WTC11 (cell line): ENCODE data around the gene PPP1R1B. TPM values are rescaled to one million over a fixed set of nuclear protein-coding genes. Genes with fewer than 3 reads are reported as not detected.
A peak's percentile ranks its signal among the peaks of the same experiment; 100 is the strongest.

Experiments used
- ATAC-seq: fragments of 200-7000 bp; cut with Tn5 transposase; 2 replicates; pipeline ENCODE4 v1.10.0; 2021; ENCODE audit warnings: mild to moderate bottlenecking, moderate library complexity
- CTCF ChIA-PET: fragments of 300-600 bp; sonication (Branson Sonifier 250); formaldehyde crosslinking; loops from one replicate; lab custom pipeline; 2021; ENCODE audit warnings: antibody characterized with exemption; lab: Charles Lee
- POLR2A ChIA-PET: fragments of 350-600 bp; sonication (Branson Sonifier 250); formaldehyde crosslinking; loops from one replicate; lab custom pipeline; 2021; ENCODE audit warnings: antibody characterized with exemption; lab: Charles Lee
- DNase-seq: peaks from one replicate; pipeline ENCODE4 v3.0.0; 2021; ENCODE audit warnings: low spot score
- H3K27ac Mint-ChIP-seq: 2 replicates; pipeline ENCODE4 v1.8.0; 2021; ENCODE audit warnings: mixed read lengths
- H3K27me3 Mint-ChIP-seq: 2 replicates; pipeline ENCODE4 v1.8.0; 2021; ENCODE audit warnings: low read depth, mild to moderate bottlenecking, moderate library complexity, mixed read lengths
- H3K36me3 Mint-ChIP-seq: 2 replicates; pipeline ENCODE4 v1.8.0; 2021; ENCODE audit warnings: mixed read lengths
- H3K4me1 Mint-ChIP-seq: 2 replicates; pipeline ENCODE4 v1.8.0; 2022; ENCODE audit warnings: mixed read lengths
- H3K4me3 Mint-ChIP-seq: 2 replicates; pipeline ENCODE4 v1.8.0; 2021; ENCODE audit warnings: mild to moderate bottlenecking, moderate library complexity, mixed read lengths
- H3K9me3 Mint-ChIP-seq: 2 replicates; pipeline ENCODE4 v1.8.0; 2021; ENCODE audit warnings: mixed read lengths
- EMX1 ChIP-seq: fragments of 250-450 bp; sonication (Bioruptor Pico); IDR thresholded peaks from 2 replicates; pipeline ENCODE4 v1.8.0; 2021; ENCODE audit warnings: mild to moderate bottlenecking
- ESRRA ChIP-seq: sonication (generic); formaldehyde crosslinking; IDR thresholded peaks from 2 replicates; pipeline ENCODE4 v1.8.1; 2022; ENCODE audit warnings: mild to moderate bottlenecking, missing genetic modification reagents, borderline replicate concordance
- FOXK1 ChIP-seq: sonication (generic); formaldehyde crosslinking; IDR thresholded peaks from 2 replicates; pipeline ENCODE4 v1.8.0; 2022; ENCODE audit warnings: mild to moderate bottlenecking, moderate library complexity, missing genetic modification reagents
- HMGA2 ChIP-seq: fragments of 250-450 bp; sonication (Bioruptor Pico); IDR thresholded peaks from 2 replicates; pipeline ENCODE4 v1.4.0; 2021; ENCODE audit warnings: mild to moderate bottlenecking, moderate library complexity
- IRF2 ChIP-seq: sonication (generic); formaldehyde crosslinking; IDR thresholded peaks from 2 replicates; pipeline ENCODE4 v1.8.0; 2022; ENCODE audit warnings: low read depth, missing genetic modification reagents, borderline replicate concordance
- MYBL2 ChIP-seq: sonication (generic); formaldehyde crosslinking; IDR thresholded peaks from 2 replicates; pipeline ENCODE4 v1.8.1; 2023; ENCODE audit warnings: mild to moderate bottlenecking, moderate library complexity, missing genetic modification reagents
- SOX15 ChIP-seq: fragments of 250-450 bp; sonication (Bioruptor Pico); IDR thresholded peaks from 2 replicates; pipeline ENCODE4 v1.9.0; 2021; ENCODE audit warnings: mild to moderate bottlenecking
- ZNF263 ChIP-seq: sonication (generic); formaldehyde crosslinking; IDR thresholded peaks from 2 replicates; pipeline ENCODE4 v1.8.1; 2022; ENCODE audit warnings: low read depth, mild to moderate bottlenecking, moderate library complexity, missing genetic modification reagents
- ZNF396 ChIP-seq: fragments of 250-450 bp; sonication (Bioruptor Pico); IDR thresholded peaks from 2 replicates; pipeline ENCODE4 v1.8.0; 2021; ENCODE audit warnings: mild to moderate bottlenecking, moderate library complexity, borderline replicate concordance
- total RNA-seq: library from RNA; stranded (reverse); gene quantifications from 3 replicates; pipeline ENCODE4 v1.2.3, GENCODE V29; 2021
- TF ChIP-seq, protein P1 (sequence below): fragments of 250-450 bp; sonication (Bioruptor Pico); IDR thresholded peaks from 2 replicates; pipeline ENCODE4 v1.8.0; 2021; ENCODE audit warnings: mild to moderate bottlenecking
- TF ChIP-seq, protein P2 (sequence below): sonication (generic); formaldehyde crosslinking; IDR thresholded peaks from 2 replicates; pipeline ENCODE4 v1.8.1; 2022; ENCODE audit warnings: low read depth, mild to moderate bottlenecking, moderate library complexity, missing genetic modification reagents, borderline replicate concordance
- TF ChIP-seq, protein P3 (sequence below): fragments of 250-450 bp; sonication (Bioruptor Pico); IDR thresholded peaks from 2 replicates; pipeline ENCODE4 v1.9.0; 2021; ENCODE audit warnings: mild to moderate bottlenecking
- TF ChIP-seq, protein P4 (sequence below): sonication (generic); formaldehyde crosslinking; IDR thresholded peaks from 2 replicates; pipeline ENCODE4 v1.8.0; 2023; ENCODE audit warnings: missing genetic modification reagents
- TF ChIP-seq, protein P5 (sequence below): sonication (generic); formaldehyde crosslinking; IDR thresholded peaks from 2 replicates; pipeline ENCODE4 v1.8.1; 2023; ENCODE audit warnings: mild to moderate bottlenecking, missing genetic modification reagents
- TF ChIP-seq, protein P6 (sequence below): sonication (generic); formaldehyde crosslinking; IDR thresholded peaks from 2 replicates; pipeline ENCODE4 v1.8.1; 2023; ENCODE audit warnings: mild to moderate bottlenecking, missing genetic modification reagents, borderline replicate concordance

Gene PPP1R1B
- total RNA-seq, 1 experiment from 2014 or later, result 20.5 TPM

DNA sequence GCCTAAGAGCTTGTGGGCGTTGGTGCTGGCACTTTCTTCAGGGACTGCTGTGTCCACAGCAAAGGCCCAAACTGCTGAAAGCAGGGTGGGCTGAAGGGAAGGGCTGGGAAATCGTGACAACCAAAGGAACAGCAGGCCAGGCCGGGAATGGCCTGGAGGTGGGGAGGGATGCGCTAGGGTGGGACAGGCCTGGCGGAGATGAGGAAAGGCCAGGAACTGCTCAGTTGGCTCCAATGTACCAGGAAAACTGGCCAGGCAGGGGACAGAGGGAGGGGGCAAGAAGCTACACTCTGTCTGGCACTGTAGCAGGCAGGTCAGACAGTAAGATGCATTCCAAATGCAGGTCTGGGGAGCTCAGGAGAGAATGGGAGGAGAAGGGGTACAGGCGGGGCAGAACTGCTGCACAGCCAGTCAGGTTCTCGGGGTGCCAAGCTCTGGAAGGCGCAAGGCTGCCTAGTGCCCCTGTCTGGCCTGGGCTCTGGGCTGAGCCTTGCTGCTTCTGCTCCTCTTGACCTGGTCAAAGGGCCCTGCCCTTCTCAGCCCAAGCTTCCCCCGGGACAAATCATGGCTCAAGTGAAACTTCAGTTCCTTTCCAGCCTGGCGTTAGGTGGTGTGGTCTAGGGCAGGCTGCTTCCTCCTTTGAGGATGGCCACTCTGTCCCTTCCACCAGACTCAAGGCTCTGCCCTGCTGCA is 48.8 kb downstream of the PPP1R1B start:
- H3K4me3 Mint-ChIP-seq, result no peak overlapping the region
- H3K27ac Mint-ChIP-seq, result peak overlapping the region; percentile 65; the same call in 1 of the 2 replicates
- no peak for ATAC-seq
- ChIA-PET CTCF (interaction anchor here (0.9 to 18.0 kb wide), 9 partner anchors 10 to 80 kb away, joined by 3 to 876 read pairs (median 5); partner anchors contain the start of genes ERBB2, MIEN1, PGAP3 and PPP1R1B), POLR2A (no interaction called here)
- no peak for DNase-seq
- no peaks in the 10 kb centered on the region for H3K36me3 Mint-ChIP-seq
- no peak for TF ChIP-seq ZNF396 (CRISPR knock-in tag)
- TF ChIP-seq SOX15 (CRISPR knock-in tag), result no peak
- TF ChIP-seq, protein P1, sequence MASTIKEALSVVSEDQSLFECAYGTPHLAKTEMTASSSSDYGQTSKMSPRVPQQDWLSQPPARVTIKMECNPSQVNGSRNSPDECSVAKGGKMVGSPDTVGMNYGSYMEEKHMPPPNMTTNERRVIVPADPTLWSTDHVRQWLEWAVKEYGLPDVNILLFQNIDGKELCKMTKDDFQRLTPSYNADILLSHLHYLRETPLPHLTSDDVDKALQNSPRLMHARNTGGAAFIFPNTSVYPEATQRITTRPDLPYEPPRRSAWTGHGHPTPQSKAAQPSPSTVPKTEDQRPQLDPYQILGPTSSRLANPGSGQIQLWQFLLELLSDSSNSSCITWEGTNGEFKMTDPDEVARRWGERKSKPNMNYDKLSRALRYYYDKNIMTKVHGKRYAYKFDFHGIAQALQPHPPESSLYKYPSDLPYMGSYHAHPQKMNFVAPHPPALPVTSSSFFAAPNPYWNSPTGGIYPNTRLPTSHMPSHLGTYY, result no peak
- TF ChIP-seq, protein P2, sequence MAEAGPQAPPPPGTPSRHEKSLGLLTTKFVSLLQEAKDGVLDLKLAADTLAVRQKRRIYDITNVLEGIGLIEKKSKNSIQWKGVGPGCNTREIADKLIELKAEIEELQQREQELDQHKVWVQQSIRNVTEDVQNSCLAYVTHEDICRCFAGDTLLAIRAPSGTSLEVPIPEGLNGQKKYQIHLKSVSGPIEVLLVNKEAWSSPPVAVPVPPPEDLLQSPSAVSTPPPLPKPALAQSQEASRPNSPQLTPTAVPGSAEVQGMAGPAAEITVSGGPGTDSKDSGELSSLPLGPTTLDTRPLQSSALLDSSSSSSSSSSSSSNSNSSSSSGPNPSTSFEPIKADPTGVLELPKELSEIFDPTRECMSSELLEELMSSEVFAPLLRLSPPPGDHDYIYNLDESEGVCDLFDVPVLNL, result no peak
- TF ChIP-seq FOXK1, result no peak
- TF ChIP-seq, protein P3, sequence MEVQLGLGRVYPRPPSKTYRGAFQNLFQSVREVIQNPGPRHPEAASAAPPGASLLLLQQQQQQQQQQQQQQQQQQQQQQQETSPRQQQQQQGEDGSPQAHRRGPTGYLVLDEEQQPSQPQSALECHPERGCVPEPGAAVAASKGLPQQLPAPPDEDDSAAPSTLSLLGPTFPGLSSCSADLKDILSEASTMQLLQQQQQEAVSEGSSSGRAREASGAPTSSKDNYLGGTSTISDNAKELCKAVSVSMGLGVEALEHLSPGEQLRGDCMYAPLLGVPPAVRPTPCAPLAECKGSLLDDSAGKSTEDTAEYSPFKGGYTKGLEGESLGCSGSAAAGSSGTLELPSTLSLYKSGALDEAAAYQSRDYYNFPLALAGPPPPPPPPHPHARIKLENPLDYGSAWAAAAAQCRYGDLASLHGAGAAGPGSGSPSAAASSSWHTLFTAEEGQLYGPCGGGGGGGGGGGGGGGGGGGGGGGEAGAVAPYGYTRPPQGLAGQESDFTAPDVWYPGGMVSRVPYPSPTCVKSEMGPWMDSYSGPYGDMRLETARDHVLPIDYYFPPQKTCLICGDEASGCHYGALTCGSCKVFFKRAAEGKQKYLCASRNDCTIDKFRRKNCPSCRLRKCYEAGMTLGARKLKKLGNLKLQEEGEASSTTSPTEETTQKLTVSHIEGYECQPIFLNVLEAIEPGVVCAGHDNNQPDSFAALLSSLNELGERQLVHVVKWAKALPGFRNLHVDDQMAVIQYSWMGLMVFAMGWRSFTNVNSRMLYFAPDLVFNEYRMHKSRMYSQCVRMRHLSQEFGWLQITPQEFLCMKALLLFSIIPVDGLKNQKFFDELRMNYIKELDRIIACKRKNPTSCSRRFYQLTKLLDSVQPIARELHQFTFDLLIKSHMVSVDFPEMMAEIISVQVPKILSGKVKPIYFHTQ (CRISPR knock-in tag), result no peak
- TF ChIP-seq, protein P4, sequence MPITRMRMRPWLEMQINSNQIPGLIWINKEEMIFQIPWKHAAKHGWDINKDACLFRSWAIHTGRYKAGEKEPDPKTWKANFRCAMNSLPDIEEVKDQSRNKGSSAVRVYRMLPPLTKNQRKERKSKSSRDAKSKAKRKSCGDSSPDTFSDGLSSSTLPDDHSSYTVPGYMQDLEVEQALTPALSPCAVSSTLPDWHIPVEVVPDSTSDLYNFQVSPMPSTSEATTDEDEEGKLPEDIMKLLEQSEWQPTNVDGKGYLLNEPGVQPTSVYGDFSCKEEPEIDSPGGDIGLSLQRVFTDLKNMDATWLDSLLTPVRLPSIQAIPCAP (CRISPR knock-in tag), result no peak
- TF ChIP-seq IRF2 (CRISPR knock-in tag), result no peak
- TF ChIP-seq, protein P5, sequence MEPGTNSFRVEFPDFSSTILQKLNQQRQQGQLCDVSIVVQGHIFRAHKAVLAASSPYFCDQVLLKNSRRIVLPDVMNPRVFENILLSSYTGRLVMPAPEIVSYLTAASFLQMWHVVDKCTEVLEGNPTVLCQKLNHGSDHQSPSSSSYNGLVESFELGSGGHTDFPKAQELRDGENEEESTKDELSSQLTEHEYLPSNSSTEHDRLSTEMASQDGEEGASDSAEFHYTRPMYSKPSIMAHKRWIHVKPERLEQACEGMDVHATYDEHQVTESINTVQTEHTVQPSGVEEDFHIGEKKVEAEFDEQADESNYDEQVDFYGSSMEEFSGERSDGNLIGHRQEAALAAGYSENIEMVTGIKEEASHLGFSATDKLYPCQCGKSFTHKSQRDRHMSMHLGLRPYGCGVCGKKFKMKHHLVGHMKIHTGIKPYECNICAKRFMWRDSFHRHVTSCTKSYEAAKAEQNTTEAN (CRISPR knock-in tag), result no peak
- TF ChIP-seq HMGA2 (CRISPR knock-in tag), result no peak
- TF ChIP-seq MYBL2, result no peak
- no peak for TF ChIP-seq ESRRA (CRISPR knock-in tag)
- TF ChIP-seq EMX1 (CRISPR knock-in tag), result no peak
- no peak for TF ChIP-seq ZNF263
- TF ChIP-seq, protein P6, sequence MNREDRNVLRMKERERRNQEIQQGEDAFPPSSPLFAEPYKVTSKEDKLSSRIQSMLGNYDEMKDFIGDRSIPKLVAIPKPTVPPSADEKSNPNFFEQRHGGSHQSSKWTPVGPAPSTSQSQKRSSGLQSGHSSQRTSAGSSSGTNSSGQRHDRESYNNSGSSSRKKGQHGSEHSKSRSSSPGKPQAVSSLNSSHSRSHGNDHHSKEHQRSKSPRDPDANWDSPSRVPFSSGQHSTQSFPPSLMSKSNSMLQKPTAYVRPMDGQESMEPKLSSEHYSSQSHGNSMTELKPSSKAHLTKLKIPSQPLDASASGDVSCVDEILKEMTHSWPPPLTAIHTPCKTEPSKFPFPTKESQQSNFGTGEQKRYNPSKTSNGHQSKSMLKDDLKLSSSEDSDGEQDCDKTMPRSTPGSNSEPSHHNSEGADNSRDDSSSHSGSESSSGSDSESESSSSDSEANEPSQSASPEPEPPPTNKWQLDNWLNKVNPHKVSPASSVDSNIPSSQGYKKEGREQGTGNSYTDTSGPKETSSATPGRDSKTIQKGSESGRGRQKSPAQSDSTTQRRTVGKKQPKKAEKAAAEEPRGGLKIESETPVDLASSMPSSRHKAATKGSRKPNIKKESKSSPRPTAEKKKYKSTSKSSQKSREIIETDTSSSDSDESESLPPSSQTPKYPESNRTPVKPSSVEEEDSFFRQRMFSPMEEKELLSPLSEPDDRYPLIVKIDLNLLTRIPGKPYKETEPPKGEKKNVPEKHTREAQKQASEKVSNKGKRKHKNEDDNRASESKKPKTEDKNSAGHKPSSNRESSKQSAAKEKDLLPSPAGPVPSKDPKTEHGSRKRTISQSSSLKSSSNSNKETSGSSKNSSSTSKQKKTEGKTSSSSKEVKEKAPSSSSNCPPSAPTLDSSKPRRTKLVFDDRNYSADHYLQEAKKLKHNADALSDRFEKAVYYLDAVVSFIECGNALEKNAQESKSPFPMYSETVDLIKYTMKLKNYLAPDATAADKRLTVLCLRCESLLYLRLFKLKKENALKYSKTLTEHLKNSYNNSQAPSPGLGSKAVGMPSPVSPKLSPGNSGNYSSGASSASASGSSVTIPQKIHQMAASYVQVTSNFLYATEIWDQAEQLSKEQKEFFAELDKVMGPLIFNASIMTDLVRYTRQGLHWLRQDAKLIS (CRISPR knock-in tag), result no peak
- TF ChIP-seq, all 79 proteins: peak for 0
- Mint-ChIP-seq H3K4me1 (peaks cover 29% of the 10 kb centered on the region), H3K27me3 (peaks cover 4% of the 10 kb centered on the region), H3K9me3 (no peaks in the 10 kb centered on the region)
